IMR-90 (cell line): ENCODE measurements around the gene CCDC50. TPM values are rescaled to one million over a fixed set of nuclear protein-coding genes. Genes with fewer than 3 reads are reported as not detected.

Source experiments
- ATAC-seq: fragments of 200-7000 bp; cut with Tn5 transposase; 2 replicates; pipeline ENCODE4 v1.9.1; 2020; ENCODE audit warnings: low read depth, mild to moderate bottlenecking, moderate library complexity
- BruUV-seq: library from RNA; stranded (reverse); fragments of 400-500 nt; replicated peaks from 2 replicates; lab custom pipeline; 2021; lab: Mats Ljungman, UMichigan
- CTCF ChIA-PET: fragments of 300-600 bp; formaldehyde crosslinking; extraction: SDS; loops from one replicate; lab custom pipeline; 2021; ENCODE audit warnings: antibody characterized with exemption; lab: Yijun Ruan, JAX
- POLR2A ChIA-PET: fragments of 300-600 bp; sonication (Branson Sonifier 250); formaldehyde crosslinking; loops from one replicate; lab custom pipeline; 2022; ENCODE audit warnings: antibody characterized with exemption; ENCODE audit not compliant: unreplicated experiment; lab: Charles Lee
- DNase-seq: peaks from one replicate; pipeline ENCODE4 v3.0.0; 2013
- H2AFZ ChIP-seq: replicated peaks from 2 replicates; pipeline ENCODE3; 2013; ENCODE audit warnings: low read length, mild to moderate bottlenecking; ENCODE audit not compliant: poor library complexity
- H2AK5ac ChIP-seq: 2 replicates; pipeline ENCODE4 v1.6.1; 2013; ENCODE audit warnings: low read depth, low read length, inconsistent platforms
- H2AK9ac ChIP-seq: replicated peaks from 2 replicates; pipeline ENCODE3; 2013; ENCODE audit warnings: mild to moderate bottlenecking, low read depth, low read length, moderate library complexity; ENCODE audit not compliant: poor library complexity
- H2BK120ac ChIP-seq: 2 replicates; pipeline ENCODE4 v1.6.1; 2013; ENCODE audit warnings: low read depth, low read length, inconsistent platforms
- H2BK15ac ChIP-seq: 3 replicates; pipeline ENCODE4 v1.6.1; 2013; ENCODE audit warnings: low read depth, low read length, inconsistent platforms
- H2BK20ac ChIP-seq: 2 replicates; pipeline ENCODE4 v1.6.1; 2013; ENCODE audit warnings: low read depth, mild to moderate bottlenecking, inconsistent platforms, low read length, moderate library complexity
- H2BK5ac ChIP-seq: 2 replicates; pipeline ENCODE4 v1.6.1; 2013; ENCODE audit warnings: mild to moderate bottlenecking, low read depth, low read length, inconsistent platforms; ENCODE audit not compliant: poor library complexity, severe bottlenecking
- H3K14ac ChIP-seq: replicated peaks from 2 replicates; pipeline ENCODE4 v1.6.1; 2013; ENCODE audit warnings: low read depth, low read length, inconsistent platforms
- H3K18ac ChIP-seq: 2 replicates; pipeline ENCODE4 v1.6.1; 2013; ENCODE audit warnings: low read depth, low read length, control low read depth
- H3K23ac ChIP-seq: 2 replicates; pipeline ENCODE4 v1.6.1; 2013; ENCODE audit warnings: low read depth, low read length, inconsistent platforms
- H3K27ac ChIP-seq: 2 replicates; pipeline ENCODE4 v1.5.1; 2013; ENCODE audit warnings: mild to moderate bottlenecking, control low read depth, low read length; ENCODE audit not compliant: insufficient read depth
- H3K27me3 ChIP-seq: 2 replicates; pipeline ENCODE4 v1.6.1; 2013; ENCODE audit warnings: low read length; ENCODE audit not compliant: control insufficient read depth, insufficient read depth
- H3K36me3 ChIP-seq: 2 replicates; pipeline ENCODE4 v1.6.1; 2013; ENCODE audit warnings: low read length, mixed read lengths; ENCODE audit not compliant: control insufficient read depth, insufficient read depth
- H3K4ac ChIP-seq: 2 replicates; pipeline ENCODE4 v1.6.1; 2013; ENCODE audit warnings: low read depth, low read length, inconsistent platforms
- H3K4me1 ChIP-seq: 2 replicates; pipeline ENCODE4 v1.6.1; 2013; ENCODE audit warnings: low read length, mixed read lengths; ENCODE audit not compliant: control insufficient read depth, insufficient read depth
- H3K4me2 ChIP-seq: 2 replicates; pipeline ENCODE4 v1.6.1; 2013; ENCODE audit warnings: low read depth, mild to moderate bottlenecking, control low read depth, low read length, moderate library complexity
- H3K4me3 ChIP-seq: 2 replicates; pipeline ENCODE4 v1.5.1; 2013; ENCODE audit warnings: low read depth, mild to moderate bottlenecking, control low read depth, low read length, moderate library complexity; ENCODE audit not compliant: insufficient read depth
- H3K56ac ChIP-seq: 2 replicates; pipeline ENCODE4 v1.6.1; 2013; ENCODE audit warnings: low read length, inconsistent platforms; ENCODE audit not compliant: insufficient read depth; ENCODE audit errors: extremely low read depth
- H3K79me1 ChIP-seq, 2 experiments: 2 replicates each; pipeline ENCODE4 v1.6.1; 2013; ENCODE audit warnings: low read length in 2 of 2, inconsistent platforms in 1 of 2, low read depth in 1 of 2
- H3K9ac ChIP-seq: 2 replicates; pipeline ENCODE4 v1.6.1; 2013; ENCODE audit warnings: low read depth, low read length, control low read depth
- H3K9me1 ChIP-seq: 2 replicates; pipeline ENCODE4 v1.6.1; 2013; ENCODE audit warnings: low read length, inconsistent platforms; ENCODE audit not compliant: insufficient read depth
- H3K9me3 ChIP-seq: 2 replicates; pipeline ENCODE4 v1.6.1; 2013; ENCODE audit warnings: low read length; ENCODE audit not compliant: control insufficient read depth, insufficient read depth
- H4K20me1 ChIP-seq: 2 replicates; pipeline ENCODE4 v1.6.1; 2013; ENCODE audit warnings: low read length, inconsistent platforms; ENCODE audit not compliant: insufficient read depth
- H4K5ac ChIP-seq: 2 replicates; pipeline ENCODE4 v1.6.1; 2013; ENCODE audit warnings: mild to moderate bottlenecking, low read depth, low read length, control low read depth
- H4K8ac ChIP-seq, 2 experiments: 2 replicates each; pipeline ENCODE4 v1.6.1; 2013; ENCODE audit warnings: low read depth in 2 of 2, low read length in 2 of 2, control low read depth in 1 of 2, inconsistent platforms in 1 of 2
- H4K91ac ChIP-seq: 2 replicates; pipeline ENCODE4 v1.6.1; 2013; ENCODE audit warnings: low read depth, low read length, inconsistent platforms; ENCODE audit not compliant: insufficient read depth
- CTCF ChIP-seq: conservative IDR thresholded peaks from 2 replicates; pipeline ENCODE4 v1.5.1; 2012; ENCODE audit warnings: mild to moderate bottlenecking, low read depth, low read length, improper control_type of control experiment
- POLR2A ChIP-seq: IDR thresholded peaks from 2 replicates; pipeline ENCODE4 v1.6.1; 2012; ENCODE audit warnings: mild to moderate bottlenecking, low read depth, low read length
- SMC3 ChIP-seq: fragments of 150-350 bp; IDR thresholded peaks from 2 replicates; pipeline ENCODE4 v1.6.1; 2016; ENCODE audit warnings: low read depth, mild to moderate bottlenecking, antibody characterized with exemption, low read length, moderate library complexity
- dilution Hi-C: fragments of 300-500 bp; cut with HindIII; formaldehyde crosslinking; loops from one replicate; pipeline ENCODE4 v1.14.3; 2018; ENCODE audit warnings: low sequenced_read_pairs; ENCODE audit not compliant: unreplicated experiment
- in situ Hi-C: fragments of 300-500 bp; cut with MboI; formaldehyde crosslinking; loops from 3 replicates; pipeline ENCODE4 v1.14.3; 2019; ENCODE audit warnings: low sequenced_read_pairs, inconsistent platforms, mixed read lengths
- intact Hi-C: fragments of 100-400 bp; cut with micrococcal nuclease; formaldehyde crosslinking; loops from 2 replicates; pipeline ENCODE4 v1.10.0; 2022
- polyA plus RNA-seq, 3 experiments: library from polyadenylated mRNA; depleted of rRNA; stranded (reverse); fragments of >200 nt; gene quantifications; 2 replicates each; pipeline ENCODE4 v1.2.3, GENCODE V29; 2012; ENCODE audit warnings: low replicate concordance in 1 of 3
- total RNA-seq: library from RNA; depleted of rRNA; stranded (reverse); fragments of >200 nt; gene quantifications from 2 replicates; pipeline ENCODE4 v1.2.3, GENCODE V29; 2012

The CCDC50 gene
- total and polyA plus RNA-seq, 2 of the 4 experiments (the other 2 are of a cell fraction) = 59.0 to 63.1 TPM

- Histone ChIP-seq H3K4me1 (peaks cover 15% of the 10 kb centered on the region), H4K20me1 (peaks cover 38% of the 10 kb centered on the region; the same call in 1 of the 2 replicates), H2AK9ac (no peak overlapping the region), H3K9me1 (peaks cover 5% of the 10 kb centered on the region; the same call in 1 of the 2 replicates), H3K36me3 (no peaks in the 10 kb centered on the region; the same call in 1 of the 2 replicates), H3K4me3 (no peak overlapping the region), H2BK15ac (no peak overlapping the region), H4K5ac (peak overlapping the region; percentile 2; the same call in 1 of the 2 replicates), H4K8ac (peak overlapping the region in 1 of 2 experiments; percentile 11; a peak in 1 of 4 replicates), H3K18ac (no peak overlapping the region), H3K4ac (no peak overlapping the region), H3K4me2 (peak overlapping the region; percentile 51; the same call in 1 of the 2 replicates), H3K27ac (no peak overlapping the region), H3K14ac (no peak overlapping the region), H2AK5ac (no peak overlapping the region), H3K27me3 (no peaks in the 10 kb centered on the region), H2BK20ac (no peak overlapping the region), H2BK120ac (no peak overlapping the region), H2AFZ (no peak overlapping the region), H3K56ac (no peak overlapping the region), H3K9me3 (no peaks in the 10 kb centered on the region), H3K79me1 (peaks cover 0 to 42% of the 10 kb centered on the region in 2 experiments; a peak in 2 of 4 replicates), H4K91ac (no peak overlapping the region), H3K23ac (no peak overlapping the region), H2BK5ac (peak overlapping the region; percentile 56), H3K9ac (no peak overlapping the region)
- in situ Hi-C loops = loop anchor here (25.0 kb wide), 1 partner anchor 1545 kb away; no protein-coding TSS in a partner anchor
- ChIA-PET CTCF (no interaction called here), POLR2A (no interaction called here)
- TF ChIP-seq POLR2A (no peak), CTCF (no peak), SMC3 (no peak)
- intact Hi-C loops = no loop called here
- 0 out of 2 replicates have a peak, but pooled peaks have one; percentile 6 for ATAC-seq
- DNase-seq = no peak
- dilution Hi-C loops = no loop called here
- no TSS peak for BruUV-seq
Measured at GRCh38 chr3:191342411-191342810, 13.2 kb downstream of the CCDC50 start.
